GM12878 (cell line): ENCODE data around the gene DENR. TPM values are rescaled to one million over a fixed set of nuclear protein-coding genes. Genes with fewer than 3 reads are reported as not detected.

Source experiments
- BRCA1 ChIP-seq: IDR thresholded peaks from 2 replicates; pipeline ENCODE4 v1.6.1; 2011; ENCODE audit warnings: low read depth, low read length, improper control_type of control experiment
- CBX5 ChIP-seq: sonication (generic); IDR thresholded peaks from 2 replicates; pipeline ENCODE4 v1.6.1; 2016; ENCODE audit warnings: low read depth, moderate library complexity, mild to moderate bottlenecking, inconsistent platforms
- CREM ChIP-seq: IDR thresholded peaks from 2 replicates; pipeline ENCODE4 v1.6.1; 2014; ENCODE audit warnings: antibody characterized with exemption, low read depth
- IKZF2 ChIP-seq, 2 experiments: fragments of 450-650 bp; IDR thresholded peaks; 2 replicates each; pipeline ENCODE4 v1.6.1; 2017; ENCODE audit warnings: mild to moderate bottlenecking in 2 of 2, moderate library complexity in 2 of 2
- MEF2A ChIP-seq: IDR thresholded peaks from 2 replicates; pipeline ENCODE4 v1.6.1; 2011; ENCODE audit warnings: low read depth, mild to moderate bottlenecking, low read length, moderate library complexity; ENCODE audit not compliant: insufficient read depth
- RBBP5 ChIP-seq: fragments of 200-600 bp; sonication (generic); conservative IDR thresholded peaks from 2 replicates; pipeline ENCODE4 v1.6.1; 2016
- RCOR1 ChIP-seq: conservative IDR thresholded peaks from 2 replicates; pipeline ENCODE4 v1.6.1; 2012; ENCODE audit warnings: low read depth, low read length, improper control_type of control experiment
- SMC3 ChIP-seq: IDR thresholded peaks from 2 replicates; pipeline ENCODE4 v1.6.1; 2011; ENCODE audit warnings: low read length, improper control_type of control experiment, borderline replicate concordance
- SREBF2 ChIP-seq: IDR thresholded peaks from 2 replicates; pipeline ENCODE4 v1.6.1; 2012; ENCODE audit warnings: mild to moderate bottlenecking, low read length
- TCF3 ChIP-seq: IDR thresholded peaks from 2 replicates; pipeline ENCODE4 v1.6.1; 2012; ENCODE audit warnings: low read depth, mild to moderate bottlenecking, low read length, borderline replicate concordance; ENCODE audit not compliant: insufficient read depth
- polyA plus RNA-seq, 11 experiments: library from polyadenylated mRNA; depleted of rRNA in 4 of 11; unstranded in 6 of 11; stranded (reverse) in 5 of 11; fragments of >200 nt; fragmentation: Nextera tagmentation in 4 of 11; fragmentation: Illumina TruSeq in 1 of 11; extraction: Ambion mirVana in 4 of 11; extraction: Trizol in 1 of 11; gene quantifications; 1 replicate in 1 of 11; 2 replicates in 10 of 11; pipeline versions ENCODE4 v1.2.1 to v1.2.3, GENCODE V29; 2011 to 2016; ENCODE audit warnings: inconsistent platforms in 2 of 11, missing spikeins in 2 of 11, low read depth in 1 of 11
- total RNA-seq, 4 experiments: library from RNA; depleted of rRNA in 3 of 4; stranded (reverse); fragments of >200 nt in 3 of 4; fragmentation: Illumina TruSeq in 1 of 4; extraction: Trizol in 1 of 4; gene quantifications; 2 replicates each; pipeline versions ENCODE4 v1.2.1 to v1.2.3, GENCODE V29; 2013 to 2021
- TF ChIP-seq, protein P1 (sequence below): fragments of 450-650 bp; formaldehyde crosslinking; IDR thresholded peaks from 2 replicates; pipeline ENCODE4 v1.5.0; 2022; ENCODE audit warnings: mild to moderate bottlenecking, missing genetic modification characterization
- TF ChIP-seq, protein P2 (sequence below): IDR thresholded peaks from 2 replicates; pipeline ENCODE4 v1.6.1; 2011; ENCODE audit warnings: mild to moderate bottlenecking, low read depth, low read length, moderate library complexity; ENCODE audit not compliant: insufficient replicate concordance
- TF ChIP-seq, protein P3 (sequence below): fragments of 450-650 bp; IDR thresholded peaks from 2 replicates; pipeline ENCODE4 v1.6.1; 2017; ENCODE audit warnings: mild to moderate bottlenecking, moderate library complexity
- TF ChIP-seq, protein P4 (sequence below): IDR thresholded peaks from 2 replicates; pipeline ENCODE4 v1.6.1; 2011; ENCODE audit warnings: low read depth, mild to moderate bottlenecking, low read length, moderate library complexity, borderline replicate concordance; ENCODE audit errors: extremely low read depth
- TF ChIP-seq, protein P5 (sequence below): fragments of 450-650 bp; IDR thresholded peaks from 2 replicates; pipeline ENCODE4 v1.6.1; 2017; ENCODE audit warnings: antibody characterized with exemption, mild to moderate bottlenecking, moderate library complexity

DENR gene
- total and polyA plus RNA-seq, 10 of the 15 experiments (the other 5 are each of a cell fraction or from before 2014, with no cell fraction given): 29.4 to 97.7 (median 58.3) TPM

DNA sequence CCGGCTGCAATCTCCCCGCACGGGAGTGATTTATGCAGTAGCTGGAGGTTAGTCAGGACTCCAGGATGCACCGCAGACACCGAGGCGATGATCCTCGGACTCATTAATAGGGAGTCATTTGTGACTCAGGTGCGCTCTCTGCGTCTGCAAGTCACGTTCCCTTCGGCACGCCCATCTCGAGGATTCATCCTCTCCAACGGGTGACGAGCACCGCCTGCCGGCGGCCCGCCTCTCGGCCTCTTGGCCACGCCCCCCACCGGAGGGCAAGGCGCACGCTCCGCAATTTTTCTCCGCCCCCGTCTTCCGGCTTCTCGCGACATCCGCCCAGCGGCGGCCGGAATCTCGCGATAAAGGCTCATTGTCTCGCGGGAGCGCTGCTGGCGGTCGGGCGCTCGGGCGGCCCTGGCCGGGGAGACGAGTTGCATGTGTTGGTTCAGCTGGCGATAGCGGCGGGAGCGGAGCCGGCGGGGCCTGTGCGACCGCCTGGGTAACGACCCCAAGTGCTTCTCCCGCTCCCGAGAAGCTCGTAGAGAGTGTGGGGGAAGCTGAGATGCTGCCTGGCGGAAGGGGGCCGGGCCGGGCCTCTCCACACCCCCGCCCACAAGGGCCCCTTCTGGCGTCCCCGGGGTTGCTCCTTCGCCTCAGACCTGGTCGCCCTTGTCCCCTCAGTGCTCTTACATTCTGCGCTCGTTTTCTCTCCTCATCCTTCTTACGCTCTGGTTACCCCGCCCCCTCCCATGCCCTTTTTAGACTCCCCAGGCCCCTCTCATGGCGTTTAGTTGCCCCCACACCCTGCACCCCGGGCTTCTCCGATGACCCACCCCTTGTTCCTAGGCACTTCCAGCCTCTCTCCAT lies at the start of gene DENR (continued):
- TF ChIP-seq CREM: peak; percentile 16; the same call in 1 of the 2 replicates
- TF ChIP-seq, protein P1, sequence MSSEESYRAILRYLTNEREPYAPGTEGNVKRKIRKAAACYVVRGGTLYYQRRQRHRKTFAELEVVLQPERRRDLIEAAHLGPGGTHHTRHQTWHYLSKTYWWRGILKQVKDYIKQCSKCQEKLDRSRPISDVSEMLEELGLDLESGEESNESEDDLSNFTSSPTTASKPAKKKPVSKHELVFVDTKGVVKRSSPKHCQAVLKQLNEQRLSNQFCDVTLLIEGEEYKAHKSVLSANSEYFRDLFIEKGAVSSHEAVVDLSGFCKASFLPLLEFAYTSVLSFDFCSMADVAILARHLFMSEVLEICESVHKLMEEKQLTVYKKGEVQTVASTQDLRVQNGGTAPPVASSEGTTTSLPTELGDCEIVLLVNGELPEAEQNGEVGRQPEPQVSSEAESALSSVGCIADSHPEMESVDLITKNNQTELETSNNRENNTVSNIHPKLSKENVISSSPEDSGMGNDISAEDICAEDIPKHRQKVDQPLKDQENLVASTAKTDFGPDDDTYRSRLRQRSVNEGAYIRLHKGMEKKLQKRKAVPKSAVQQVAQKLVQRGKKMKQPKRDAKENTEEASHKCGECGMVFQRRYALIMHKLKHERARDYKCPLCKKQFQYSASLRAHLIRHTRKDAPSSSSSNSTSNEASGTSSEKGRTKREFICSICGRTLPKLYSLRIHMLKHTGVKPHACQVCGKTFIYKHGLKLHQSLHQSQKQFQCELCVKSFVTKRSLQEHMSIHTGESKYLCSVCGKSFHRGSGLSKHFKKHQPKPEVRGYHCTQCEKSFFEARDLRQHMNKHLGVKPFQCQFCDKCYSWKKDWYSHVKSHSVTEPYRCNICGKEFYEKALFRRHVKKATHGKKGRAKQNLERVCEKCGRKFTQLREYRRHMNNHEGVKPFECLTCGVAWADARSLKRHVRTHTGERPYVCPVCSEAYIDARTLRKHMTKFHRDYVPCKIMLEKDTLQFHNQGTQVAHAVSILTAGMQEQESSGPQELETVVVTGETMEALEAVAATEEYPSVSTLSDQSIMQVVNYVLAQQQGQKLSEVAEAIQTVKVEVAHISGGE (CRISPR knock-in tag): no peak
- TF ChIP-seq, protein P2, sequence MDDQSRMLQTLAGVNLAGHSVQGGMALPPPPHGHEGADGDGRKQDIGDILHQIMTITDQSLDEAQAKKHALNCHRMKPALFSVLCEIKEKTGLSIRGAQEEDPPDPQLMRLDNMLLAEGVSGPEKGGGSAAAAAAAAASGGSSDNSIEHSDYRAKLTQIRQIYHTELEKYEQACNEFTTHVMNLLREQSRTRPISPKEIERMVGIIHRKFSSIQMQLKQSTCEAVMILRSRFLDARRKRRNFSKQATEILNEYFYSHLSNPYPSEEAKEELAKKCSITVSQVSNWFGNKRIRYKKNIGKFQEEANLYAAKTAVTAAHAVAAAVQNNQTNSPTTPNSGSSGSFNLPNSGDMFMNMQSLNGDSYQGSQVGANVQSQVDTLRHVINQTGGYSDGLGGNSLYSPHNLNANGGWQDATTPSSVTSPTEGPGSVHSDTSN: peak; percentile 26
- TF ChIP-seq SREBF2: no peak
- TF ChIP-seq, protein P3, sequence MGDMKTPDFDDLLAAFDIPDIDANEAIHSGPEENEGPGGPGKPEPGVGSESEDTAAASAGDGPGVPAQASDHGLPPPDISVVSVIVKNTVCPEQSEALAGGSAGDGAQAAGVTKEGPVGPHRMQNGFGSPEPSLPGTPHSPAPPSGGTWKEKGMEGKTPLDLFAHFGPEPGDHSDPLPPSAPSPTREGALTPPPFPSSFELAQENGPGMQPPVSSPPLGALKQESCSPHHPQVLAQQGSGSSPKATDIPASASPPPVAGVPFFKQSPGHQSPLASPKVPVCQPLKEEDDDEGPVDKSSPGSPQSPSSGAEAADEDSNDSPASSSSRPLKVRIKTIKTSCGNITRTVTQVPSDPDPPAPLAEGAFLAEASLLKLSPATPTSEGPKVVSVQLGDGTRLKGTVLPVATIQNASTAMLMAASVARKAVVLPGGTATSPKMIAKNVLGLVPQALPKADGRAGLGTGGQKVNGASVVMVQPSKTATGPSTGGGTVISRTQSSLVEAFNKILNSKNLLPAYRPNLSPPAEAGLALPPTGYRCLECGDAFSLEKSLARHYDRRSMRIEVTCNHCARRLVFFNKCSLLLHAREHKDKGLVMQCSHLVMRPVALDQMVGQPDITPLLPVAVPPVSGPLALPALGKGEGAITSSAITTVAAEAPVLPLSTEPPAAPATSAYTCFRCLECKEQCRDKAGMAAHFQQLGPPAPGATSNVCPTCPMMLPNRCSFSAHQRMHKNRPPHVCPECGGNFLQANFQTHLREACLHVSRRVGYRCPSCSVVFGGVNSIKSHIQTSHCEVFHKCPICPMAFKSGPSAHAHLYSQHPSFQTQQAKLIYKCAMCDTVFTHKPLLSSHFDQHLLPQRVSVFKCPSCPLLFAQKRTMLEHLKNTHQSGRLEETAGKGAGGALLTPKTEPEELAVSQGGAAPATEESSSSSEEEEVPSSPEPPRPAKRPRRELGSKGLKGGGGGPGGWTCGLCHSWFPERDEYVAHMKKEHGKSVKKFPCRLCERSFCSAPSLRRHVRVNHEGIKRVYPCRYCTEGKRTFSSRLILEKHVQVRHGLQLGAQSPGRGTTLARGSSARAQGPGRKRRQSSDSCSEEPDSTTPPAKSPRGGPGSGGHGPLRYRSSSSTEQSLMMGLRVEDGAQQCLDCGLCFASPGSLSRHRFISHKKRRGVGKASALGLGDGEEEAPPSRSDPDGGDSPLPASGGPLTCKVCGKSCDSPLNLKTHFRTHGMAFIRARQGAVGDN: peak; percentile 19; the same call in 1 of the 2 replicates
- TF ChIP-seq, protein P4, sequence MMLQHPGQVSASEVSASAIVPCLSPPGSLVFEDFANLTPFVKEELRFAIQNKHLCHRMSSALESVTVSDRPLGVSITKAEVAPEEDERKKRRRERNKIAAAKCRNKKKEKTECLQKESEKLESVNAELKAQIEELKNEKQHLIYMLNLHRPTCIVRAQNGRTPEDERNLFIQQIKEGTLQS: 0 out of 2 replicates have a peak, but pooled peaks have one; percentile 32
- TF ChIP-seq BRCA1: peak; percentile 100
- TF ChIP-seq, protein P5, sequence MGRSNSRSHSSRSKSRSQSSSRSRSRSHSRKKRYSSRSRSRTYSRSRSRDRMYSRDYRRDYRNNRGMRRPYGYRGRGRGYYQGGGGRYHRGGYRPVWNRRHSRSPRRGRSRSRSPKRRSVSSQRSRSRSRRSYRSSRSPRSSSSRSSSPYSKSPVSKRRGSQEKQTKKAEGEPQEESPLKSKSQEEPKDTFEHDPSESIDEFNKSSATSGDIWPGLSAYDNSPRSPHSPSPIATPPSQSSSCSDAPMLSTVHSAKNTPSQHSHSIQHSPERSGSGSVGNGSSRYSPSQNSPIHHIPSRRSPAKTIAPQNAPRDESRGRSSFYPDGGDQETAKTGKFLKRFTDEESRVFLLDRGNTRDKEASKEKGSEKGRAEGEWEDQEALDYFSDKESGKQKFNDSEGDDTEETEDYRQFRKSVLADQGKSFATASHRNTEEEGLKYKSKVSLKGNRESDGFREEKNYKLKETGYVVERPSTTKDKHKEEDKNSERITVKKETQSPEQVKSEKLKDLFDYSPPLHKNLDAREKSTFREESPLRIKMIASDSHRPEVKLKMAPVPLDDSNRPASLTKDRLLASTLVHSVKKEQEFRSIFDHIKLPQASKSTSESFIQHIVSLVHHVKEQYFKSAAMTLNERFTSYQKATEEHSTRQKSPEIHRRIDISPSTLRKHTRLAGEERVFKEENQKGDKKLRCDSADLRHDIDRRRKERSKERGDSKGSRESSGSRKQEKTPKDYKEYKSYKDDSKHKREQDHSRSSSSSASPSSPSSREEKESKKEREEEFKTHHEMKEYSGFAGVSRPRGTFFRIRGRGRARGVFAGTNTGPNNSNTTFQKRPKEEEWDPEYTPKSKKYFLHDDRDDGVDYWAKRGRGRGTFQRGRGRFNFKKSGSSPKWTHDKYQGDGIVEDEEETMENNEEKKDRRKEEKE: no peak
- TF ChIP-seq CBX5: peak; percentile 61; the same call in 1 of the 2 replicates
- no peak for TF ChIP-seq RBBP5
- 0 out of 2 replicates have a peak, but pooled peaks have one; percentile 44 for TF ChIP-seq TCF3
- peak; percentile 100 for TF ChIP-seq RCOR1
- peak; percentile 80; the same call in 1 of the 2 replicates for TF ChIP-seq MEF2A
- TF ChIP-seq IKZF2 (IDR thresholded peaks at IDR 0.05): peak; percentile 26 to 35; a peak in 2 of 4 replicates
- TF ChIP-seq SMC3: peak; percentile 99
